Activated T-helper 9 cell treated with anti-CD3 and anti-CD28 coated beads, Interleukin-2, amount 50 U/mL, for 16 hours (primary cell): Measurements from ENCODE around the gene PLCB1.

Experiments
- DNase-seq: peaks from one replicate; pipeline ENCODE4 v3.0.0-alpha.2; 2020; ENCODE audit warnings: low read depth

PLCB1 gene

DNA sequence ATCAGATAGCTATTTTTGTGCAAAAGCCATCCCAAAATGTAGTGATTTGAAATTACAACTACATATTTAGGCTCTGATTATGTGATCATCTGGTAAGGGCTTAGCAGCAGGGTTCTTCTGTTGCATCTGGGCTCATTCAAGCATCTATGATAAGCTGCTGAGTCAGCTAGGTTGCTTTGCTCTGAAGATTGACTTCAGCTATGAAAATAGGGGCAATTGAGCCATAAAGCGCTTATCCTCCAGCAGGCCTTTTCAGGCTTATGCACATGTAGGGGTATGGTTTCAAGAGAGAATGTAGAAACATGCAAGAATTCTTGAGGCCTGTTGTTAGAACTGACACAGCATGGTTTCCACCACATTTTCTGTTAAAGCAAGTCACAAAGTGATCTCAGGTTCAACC, 114.1 kb downstream of the PLCB1 start:
- DNase-seq = no peak

- DNase-seq = no peak
Observed at GRCh38 chr20:8246716-8247115, 114.7 kb downstream of the PLCB1 start.

- DNase-seq = no peak
Observed at GRCh38 chr20:8248051-8248450, 116.0 kb downstream of the PLCB1 start.

DNA sequence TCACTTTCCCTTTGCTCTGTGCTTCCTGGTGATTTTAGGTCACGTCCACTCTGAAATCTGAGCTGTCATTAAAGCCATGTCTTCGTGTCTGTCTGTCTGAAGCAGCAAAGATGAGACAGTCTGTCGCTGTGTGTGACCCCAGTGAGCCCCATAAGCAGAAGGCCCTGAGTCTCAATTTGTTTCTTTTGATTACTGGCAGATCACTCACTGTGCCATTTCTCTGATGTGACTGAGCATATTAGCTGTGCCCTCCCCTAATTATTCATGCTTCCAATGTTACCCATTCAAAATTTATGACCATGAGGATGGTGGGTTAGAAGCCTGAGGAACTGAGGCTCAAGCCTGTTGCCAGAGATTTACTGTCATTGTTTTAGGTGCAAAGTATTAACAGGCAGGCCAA, 117.6 kb downstream of the PLCB1 start:
- DNase-seq = no peak

GRCh38 chr20:8250539-8251200, 118.6 kb downstream of the PLCB1 start:
- DNase-seq = no peak

DNA sequence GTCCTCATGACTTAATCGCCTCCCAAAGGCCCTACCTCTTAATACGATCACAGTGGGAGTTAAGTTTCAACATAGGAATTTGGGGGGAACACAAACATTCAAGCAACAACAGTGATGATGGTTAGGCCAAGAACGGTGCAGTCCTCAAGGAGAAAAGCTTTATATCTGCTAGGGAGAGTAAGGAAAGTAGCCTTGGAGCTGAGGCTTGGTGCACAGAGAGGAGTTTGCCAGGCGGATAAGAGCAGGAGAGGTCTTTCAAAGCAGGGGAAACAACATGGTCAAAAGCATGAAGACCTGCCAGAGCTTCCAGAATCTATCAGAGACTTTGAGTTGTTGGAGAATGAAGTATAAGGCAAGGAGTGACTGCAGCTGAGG, 119.1 kb downstream of the PLCB1 start:
- DNase-seq = no peak

GRCh38 chr20:8254911-8255582, 123.0 kb downstream of the PLCB1 start:
- DNase-seq = no peak

DNA sequence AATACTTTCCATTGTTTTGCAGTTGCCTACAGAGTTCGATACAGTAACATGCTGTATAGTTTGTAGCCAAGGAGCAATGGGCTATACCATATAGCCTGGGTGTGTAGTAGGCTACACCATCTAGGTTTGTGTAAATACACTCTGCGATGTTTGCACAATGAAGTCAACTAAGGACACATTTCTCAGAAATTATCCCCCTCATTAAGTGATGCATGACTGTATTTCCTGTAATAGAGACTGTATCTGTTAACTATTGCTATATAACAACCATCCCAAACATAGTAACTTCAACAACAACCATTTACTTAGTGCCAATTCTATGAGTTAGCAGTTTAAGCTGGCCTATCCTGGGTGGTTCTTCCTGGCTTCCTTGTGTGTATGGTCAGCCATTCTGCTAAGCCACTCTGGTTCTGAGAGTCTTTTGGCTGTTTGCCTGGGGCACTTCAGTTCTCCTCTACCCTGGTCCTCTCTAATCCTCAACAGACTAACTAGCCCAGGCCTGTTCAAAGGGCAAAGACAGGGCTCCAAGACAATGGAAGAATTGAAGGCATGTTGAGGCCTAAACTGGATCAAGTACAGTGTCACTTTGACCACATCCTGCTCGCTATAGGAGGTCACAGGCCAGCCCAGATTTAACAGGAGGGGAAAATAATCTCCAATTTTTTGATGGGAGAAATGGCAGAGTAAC, 124.0 kb downstream of the PLCB1 start:
- no peak for DNase-seq

DNA sequence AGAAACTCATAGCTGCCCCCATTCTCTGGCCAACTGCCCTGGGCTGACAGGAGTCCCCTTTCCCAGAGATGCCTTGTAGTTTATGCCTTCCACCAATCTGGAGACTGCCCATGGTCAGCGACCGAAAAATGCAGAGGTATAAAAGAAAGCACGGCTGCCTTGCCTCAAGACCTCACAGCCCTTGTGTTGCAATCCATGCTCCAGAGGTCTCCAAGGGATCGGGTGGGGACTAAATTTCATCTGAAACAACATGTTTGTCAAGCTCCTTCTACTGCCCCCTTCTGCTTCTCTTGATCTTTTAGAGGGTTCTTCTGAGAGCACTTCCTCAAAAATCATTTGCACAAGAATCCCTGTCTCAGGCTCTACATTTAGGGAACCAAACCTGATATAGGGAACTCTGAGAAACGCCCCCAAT, 128.8 kb downstream of the PLCB1 start:
- DNase-seq = no peak

- no peak for DNase-seq
Observed at GRCh38 chr20:8262721-8263120, 130.7 kb downstream of the PLCB1 start.

DNA sequence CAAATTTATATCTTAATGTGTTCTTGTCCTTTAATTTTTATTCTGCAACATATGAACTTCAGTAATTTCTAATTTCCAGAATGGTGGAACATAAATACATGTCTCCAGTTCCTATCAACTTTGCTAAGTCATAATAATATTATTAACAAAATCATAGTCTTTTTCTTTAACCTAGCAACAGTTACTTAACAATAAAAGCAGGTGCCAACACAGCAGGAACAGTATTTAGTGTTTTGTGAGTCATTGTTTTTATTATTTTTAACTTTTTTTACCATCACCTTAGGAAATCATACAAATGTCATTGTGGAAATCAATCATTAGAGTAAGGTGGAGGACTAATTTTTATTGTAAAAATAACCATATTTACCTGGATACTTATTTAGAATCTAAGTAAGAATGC, 133.5 kb downstream of the PLCB1 start:
- no peak for DNase-seq

DNA sequence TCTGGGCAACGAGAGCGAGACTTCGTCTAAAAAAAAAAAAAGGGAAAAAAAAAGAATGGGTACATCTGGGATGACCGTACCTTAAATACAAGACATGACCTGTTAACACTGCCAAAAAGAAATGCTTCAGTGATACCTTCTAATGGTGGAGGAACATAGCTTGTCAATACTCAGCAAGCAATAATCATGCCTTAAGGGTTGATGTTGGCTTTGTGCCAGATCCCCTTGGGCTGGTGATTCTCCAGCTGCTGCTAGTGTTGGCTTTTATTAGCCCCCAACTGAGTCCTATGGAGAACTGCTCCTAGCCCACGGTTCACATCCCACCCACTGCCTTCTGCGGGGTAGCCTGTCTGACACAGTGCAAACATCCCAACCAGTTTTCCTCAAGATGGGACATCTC, 134.9 kb downstream of the PLCB1 start:
- DNase-seq = no peak

GRCh38 chr20:8271727-8272126, 139.7 kb downstream of the PLCB1 start:
- no peak for DNase-seq

DNA sequence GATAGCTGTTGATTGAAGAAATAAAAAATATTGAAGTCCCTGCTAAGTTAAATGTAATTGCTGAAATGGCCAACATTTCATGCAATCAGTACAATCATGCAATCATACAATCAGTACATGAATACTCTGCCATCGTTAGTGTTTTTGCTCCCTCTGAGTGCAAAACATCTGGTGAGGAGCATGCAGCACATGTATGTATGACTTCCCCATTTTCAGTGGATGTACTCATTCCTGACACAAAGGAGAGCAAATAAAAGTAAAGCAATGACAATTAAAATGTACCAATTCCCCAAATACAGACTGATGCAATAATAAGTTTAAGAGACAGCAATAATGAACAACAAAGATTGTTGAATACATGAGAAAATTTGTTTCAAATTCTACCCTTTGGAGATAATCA, 140.7 kb downstream of the PLCB1 start:
- no peak for DNase-seq

DNA sequence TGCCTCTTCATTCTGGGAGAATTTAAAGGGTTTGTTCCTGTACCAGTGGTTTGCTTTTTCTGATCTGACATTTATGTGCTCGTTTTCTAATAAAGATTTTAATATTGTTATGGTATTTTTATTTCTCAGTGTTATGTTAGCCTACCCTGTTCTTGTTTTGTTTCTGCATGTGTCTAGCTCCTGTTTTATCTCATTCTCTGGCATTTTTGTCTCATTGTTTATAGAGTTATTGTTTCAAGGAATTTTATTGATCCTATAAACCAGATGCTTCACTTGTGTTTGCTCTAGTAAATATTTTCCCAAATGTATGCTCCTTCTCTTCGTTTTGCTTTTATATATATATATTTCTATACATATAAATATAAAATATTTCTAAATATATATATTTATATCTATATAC, 152.8 kb downstream of the PLCB1 start:
- DNase-seq = no peak

GRCh38 chr20:8287340-8287739, 155.3 kb downstream of the PLCB1 start:
- no peak for DNase-seq

GRCh38 chr20:8291200-8291599, 159.1 kb downstream of the PLCB1 start:
- DNase-seq = no peak

- DNase-seq = no peak
Observed at GRCh38 chr20:8291873-8292272, 159.8 kb downstream of the PLCB1 start.

GRCh38 chr20:8292793-8293192, 160.7 kb downstream of the PLCB1 start:
- DNase-seq = no peak

GRCh38 chr20:8293750-8294149, 161.7 kb downstream of the PLCB1 start:
- no peak for DNase-seq

- DNase-seq = no peak
Observed at GRCh38 chr20:8296536-8296935, 164.5 kb downstream of the PLCB1 start.

- DNase-seq = no peak
Observed at GRCh38 chr20:8298426-8299043, 166.5 kb downstream of the PLCB1 start.

DNA sequence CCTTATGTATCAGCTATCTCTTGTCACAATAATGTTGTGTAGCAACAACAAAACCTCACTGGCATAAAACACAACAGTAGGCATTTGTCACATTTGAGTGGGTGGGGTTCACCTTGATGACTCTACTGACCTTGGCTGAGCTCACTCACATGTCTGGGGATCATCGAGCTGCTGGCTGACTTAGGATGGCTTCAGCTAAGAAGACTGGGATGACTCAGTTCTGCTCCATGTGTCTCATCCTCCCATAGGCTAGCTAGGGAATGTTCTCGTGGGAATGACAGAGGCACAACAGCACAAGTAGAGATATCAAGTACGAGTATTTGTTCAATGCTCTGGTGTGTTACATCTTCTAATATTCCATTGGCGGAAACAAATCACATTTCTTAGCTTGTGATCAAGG, 167.9 kb downstream of the PLCB1 start:
- DNase-seq = no peak
